K562 (cell line): ENCODE measurements around the gene CENPC. TPM values are rescaled to one million over a fixed set of nuclear protein-coding genes. Genes with fewer than 3 reads are reported as not detected.

Experiments used
- BCL6 ChIP-seq: fragments of 250-450 bp; sonication (Bioruptor Pico); IDR thresholded peaks from 2 replicates; pipeline ENCODE4 v1.4.0; 2020
- CCAR2 ChIP-seq: fragments of 200-400 bp; formaldehyde crosslinking; IDR thresholded peaks from 2 replicates; pipeline ENCODE4 v1.6.1; 2017; ENCODE audit warnings: mild to moderate bottlenecking, low read depth, low read length
- HDAC2 ChIP-seq: fragments of 450-650 bp; IDR thresholded peaks from 2 replicates; pipeline ENCODE4 v1.6.1; 2016; ENCODE audit warnings: mild to moderate bottlenecking
- HMBOX1 ChIP-seq: sonication (generic); IDR thresholded peaks from 2 replicates; pipeline ENCODE4 v1.6.1; 2016
- NEUROD1 ChIP-seq: fragments of 150-350 bp; IDR thresholded peaks from 2 replicates; pipeline ENCODE4 v1.6.1; 2014; ENCODE audit warnings: borderline replicate concordance, low read length, low read depth; ENCODE audit not compliant: partially characterized antibody
- NR1H2 ChIP-seq: sonication (generic); formaldehyde crosslinking; IDR thresholded peaks from 2 replicates; pipeline ENCODE4 v1.4.0; 2020; ENCODE audit warnings: mild to moderate bottlenecking, missing genetic modification reagents
- PPARD ChIP-seq: fragments of 250-450 bp; sonication (Bioruptor Pico); IDR thresholded peaks from 2 replicates; pipeline ENCODE4 v1.8.0; 2022; ENCODE audit warnings: inconsistent platforms, mild to moderate bottlenecking, moderate library complexity
- RNF219 ChIP-seq: fragments of 250-450 bp; sonication (Bioruptor Pico); IDR thresholded peaks from 2 replicates; pipeline ENCODE4 v1.5.0; 2022; ENCODE audit warnings: mild to moderate bottlenecking
- STAT6 ChIP-seq: sonication (generic); formaldehyde crosslinking; IDR thresholded peaks from 2 replicates; pipeline ENCODE4 v1.8.1; 2023; ENCODE audit warnings: mild to moderate bottlenecking, missing genetic modification reagents
- TAF7 ChIP-seq: fragments of 450-650 bp; IDR thresholded peaks from 2 replicates; pipeline ENCODE4 v1.6.1; 2016; ENCODE audit warnings: missing genetic modification characterization, missing compliant biosample characterization
- ZFP30 ChIP-seq: fragments of 250-450 bp; sonication (Bioruptor Pico); IDR thresholded peaks from 2 replicates; pipeline ENCODE4 v1.8.0; 2022; ENCODE audit warnings: moderate library complexity, mild to moderate bottlenecking, inconsistent platforms, borderline replicate concordance
- ZNF212 ChIP-seq: fragments of 450-650 bp; formaldehyde crosslinking; IDR thresholded peaks from 2 replicates; pipeline ENCODE4 v1.4.0; 2020; ENCODE audit warnings: mild to moderate bottlenecking
- ZNF263 ChIP-seq: sonication (generic); formaldehyde crosslinking; IDR thresholded peaks from 2 replicates; pipeline ENCODE4 v1.8.0; 2022; ENCODE audit warnings: mild to moderate bottlenecking, missing genetic modification reagents, borderline replicate concordance
- ZNF780A ChIP-seq: fragments of 250-450 bp; sonication (Bioruptor Pico); IDR thresholded peaks from 2 replicates; pipeline ENCODE4 v1.5.0; 2021; ENCODE audit warnings: mild to moderate bottlenecking
- polyA plus RNA-seq, 8 experiments: library from polyadenylated mRNA; depleted of rRNA in 4 of 8; stranded (reverse) in 5 of 8; unstranded in 3 of 8; fragments of >200 nt; fragmentation: Nextera tagmentation in 2 of 8; fragmentation: Illumina TruSeq in 1 of 8; extraction: Ambion mirVana in 2 of 8; extraction: Trizol in 1 of 8; gene quantifications; 2 replicates each; pipeline versions ENCODE4 v1.2.1 to v1.2.3, GENCODE V29; 2011 to 2014; ENCODE audit warnings: inconsistent platforms in 1 of 8, missing spikeins in 1 of 8
- total RNA-seq, 7 experiments: library from RNA; depleted of rRNA in 6 of 7; stranded (reverse); fragments of >200 nt in 6 of 7; fragmentation: Illumina TruSeq in 2 of 7; extraction: Trizol in 2 of 7; gene quantifications; 2 replicates each; pipeline versions ENCODE4 v1.2.1 to v1.2.3, GENCODE V29; 2011 to 2021; ENCODE audit warnings: low replicate concordance in 1 of 7
- TF ChIP-seq, protein P1 (sequence below): fragments of 450-650 bp; IDR thresholded peaks from 2 replicates; pipeline ENCODE4 v1.6.1; 2016; ENCODE audit warnings: missing biosample characterization, missing genetic modification characterization
- TF ChIP-seq, protein P2 (sequence below): fragments of 250-450 bp; sonication (Bioruptor Pico); IDR thresholded peaks from 2 replicates; pipeline ENCODE4 v1.4.0; 2020; ENCODE audit warnings: mild to moderate bottlenecking, moderate library complexity, borderline replicate concordance
- TF ChIP-seq, protein P3 (sequence below): sonication (generic); formaldehyde crosslinking; IDR thresholded peaks from 2 replicates; pipeline ENCODE4 v1.5.0; 2020; ENCODE audit warnings: missing genetic modification reagents

Gene CENPC
- total and polyA plus RNA-seq, 9 of the 15 experiments (the other 6 are each of a cell fraction or from before 2014, with no cell fraction given), result 18.1 to 48.5 (median 30.8) TPM

DNA sequence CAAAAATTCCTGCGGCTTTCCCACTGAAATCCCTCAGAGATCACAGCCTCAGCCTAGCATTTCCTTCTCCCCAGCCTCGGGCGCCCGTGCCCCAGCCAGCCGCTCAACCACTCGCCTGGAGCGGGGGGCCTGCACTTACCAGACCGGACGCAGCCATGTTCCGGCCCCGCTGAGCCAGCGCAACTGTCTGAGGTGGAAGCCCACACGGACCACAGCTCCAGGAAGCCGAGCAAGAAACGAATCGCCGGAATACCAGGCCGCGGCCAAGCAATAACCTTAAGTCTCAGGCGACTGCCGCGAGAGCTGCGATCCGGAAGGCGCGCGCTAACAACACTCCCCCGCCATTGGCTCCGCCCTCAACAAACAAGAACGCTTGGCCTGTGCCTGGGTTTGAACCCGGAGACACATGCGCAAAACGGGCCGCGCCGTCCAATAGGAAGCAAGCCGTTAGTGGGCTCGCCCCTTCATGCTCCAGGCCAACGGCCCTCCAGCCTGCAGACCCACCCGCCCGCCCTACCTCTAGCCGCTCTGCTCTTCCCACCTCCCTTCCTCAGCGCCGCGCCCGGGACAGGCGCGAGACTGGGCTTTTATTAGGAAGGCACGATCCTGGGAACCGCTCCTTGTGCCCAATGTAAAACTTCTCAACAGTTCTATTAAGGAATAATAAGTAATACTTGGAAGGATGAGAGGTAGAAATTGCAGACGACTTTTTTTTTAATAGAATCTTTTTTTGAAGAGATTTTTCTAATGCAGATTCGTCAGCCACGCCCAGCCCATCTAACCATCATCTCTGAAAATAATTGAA lies at the start of gene CENPC (continued):
- TF ChIP-seq CCAR2 (no peak), NEUROD1 (peak; percentile 72), ZFP30 (no peak), BCL6 (CRISPR knock-in tag) (no peak), NR1H2 (CRISPR knock-in tag) (no peak), HMBOX1 (no peak), ZNF263 (CRISPR knock-in tag) (no peak), STAT6 (CRISPR knock-in tag) (no peak), HDAC2 (no peak), ZNF212 (CRISPR knock-in tag) (no peak), RNF219 (CRISPR knock-in tag) (no peak), ZNF780A (no peak), PPARD (no peak), TAF7 (tag) (peak; percentile 39; the same call in 1 of the 2 replicates)
- TF ChIP-seq, protein P1, sequence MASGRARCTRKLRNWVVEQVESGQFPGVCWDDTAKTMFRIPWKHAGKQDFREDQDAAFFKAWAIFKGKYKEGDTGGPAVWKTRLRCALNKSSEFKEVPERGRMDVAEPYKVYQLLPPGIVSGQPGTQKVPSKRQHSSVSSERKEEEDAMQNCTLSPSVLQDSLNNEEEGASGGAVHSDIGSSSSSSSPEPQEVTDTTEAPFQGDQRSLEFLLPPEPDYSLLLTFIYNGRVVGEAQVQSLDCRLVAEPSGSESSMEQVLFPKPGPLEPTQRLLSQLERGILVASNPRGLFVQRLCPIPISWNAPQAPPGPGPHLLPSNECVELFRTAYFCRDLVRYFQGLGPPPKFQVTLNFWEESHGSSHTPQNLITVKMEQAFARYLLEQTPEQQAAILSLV, result no peak
- TF ChIP-seq, protein P2, sequence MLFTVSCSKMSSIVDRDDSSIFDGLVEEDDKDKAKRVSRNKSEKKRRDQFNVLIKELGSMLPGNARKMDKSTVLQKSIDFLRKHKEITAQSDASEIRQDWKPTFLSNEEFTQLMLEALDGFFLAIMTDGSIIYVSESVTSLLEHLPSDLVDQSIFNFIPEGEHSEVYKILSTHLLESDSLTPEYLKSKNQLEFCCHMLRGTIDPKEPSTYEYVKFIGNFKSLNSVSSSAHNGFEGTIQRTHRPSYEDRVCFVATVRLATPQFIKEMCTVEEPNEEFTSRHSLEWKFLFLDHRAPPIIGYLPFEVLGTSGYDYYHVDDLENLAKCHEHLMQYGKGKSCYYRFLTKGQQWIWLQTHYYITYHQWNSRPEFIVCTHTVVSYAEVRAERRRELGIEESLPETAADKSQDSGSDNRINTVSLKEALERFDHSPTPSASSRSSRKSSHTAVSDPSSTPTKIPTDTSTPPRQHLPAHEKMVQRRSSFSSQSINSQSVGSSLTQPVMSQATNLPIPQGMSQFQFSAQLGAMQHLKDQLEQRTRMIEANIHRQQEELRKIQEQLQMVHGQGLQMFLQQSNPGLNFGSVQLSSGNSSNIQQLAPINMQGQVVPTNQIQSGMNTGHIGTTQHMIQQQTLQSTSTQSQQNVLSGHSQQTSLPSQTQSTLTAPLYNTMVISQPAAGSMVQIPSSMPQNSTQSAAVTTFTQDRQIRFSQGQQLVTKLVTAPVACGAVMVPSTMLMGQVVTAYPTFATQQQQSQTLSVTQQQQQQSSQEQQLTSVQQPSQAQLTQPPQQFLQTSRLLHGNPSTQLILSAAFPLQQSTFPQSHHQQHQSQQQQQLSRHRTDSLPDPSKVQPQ, result no peak
- TF ChIP-seq, protein P3, sequence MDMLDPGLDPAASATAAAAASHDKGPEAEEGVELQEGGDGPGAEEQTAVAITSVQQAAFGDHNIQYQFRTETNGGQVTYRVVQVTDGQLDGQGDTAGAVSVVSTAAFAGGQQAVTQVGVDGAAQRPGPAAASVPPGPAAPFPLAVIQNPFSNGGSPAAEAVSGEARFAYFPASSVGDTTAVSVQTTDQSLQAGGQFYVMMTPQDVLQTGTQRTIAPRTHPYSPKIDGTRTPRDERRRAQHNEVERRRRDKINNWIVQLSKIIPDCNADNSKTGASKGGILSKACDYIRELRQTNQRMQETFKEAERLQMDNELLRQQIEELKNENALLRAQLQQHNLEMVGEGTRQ, result no peak
